ENCODE results near the gene CDR2L. TPM values are rescaled to one million over a fixed set of nuclear protein-coding genes. Genes with fewer than 3 reads are reported as not detected.

CDR2L gene
- total RNA-seq, 1 donor from 2014 or later = 22.8 TPM

GRCh38 chr17:74945543-74945942 is 41.9 kb upstream of the CDR2L start:
- Mint-ChIP-seq H3K4me1 (peaks cover 5% of the 10 kb centered on the region), H3K27me3 (ENCODE audit: low read depth) (peaks cover 60% of the 10 kb centered on the region), H3K27ac (no peak overlapping the region), H3K36me3 (no peaks in the 10 kb centered on the region), H3K4me3 (no peak overlapping the region), H3K9me3 (no peaks in the 10 kb centered on the region)
- no peak for DNase-seq (ENCODE audit: low spot score in 2 of 2, unreplicated experiment in 2 of 2)
- TF ChIP-seq CTCF (IDR thresholded peaks at IDR 0.05; ENCODE audit: unreplicated experiment) = no peak

- peaks cover 52% of the 10 kb centered on the region for H3K27me3 Mint-ChIP-seq (ENCODE audit: low read depth)
- no peak overlapping the region for H3K4me3 Mint-ChIP-seq
Measured at GRCh38 chr17:74946641-74947040, 40.8 kb upstream of the CDR2L start.

GRCh38 chr17:74947041-74947754 is 40.2 kb upstream of the CDR2L start:
- Mint-ChIP-seq H3K4me1 (peaks cover 5% of the 10 kb centered on the region), H3K27me3 (ENCODE audit: low read depth) (peaks cover 47% of the 10 kb centered on the region), H3K9me3 (no peaks in the 10 kb centered on the region), H3K4me3 (no peak overlapping the region), H3K27ac (no peak overlapping the region), H3K36me3 (no peaks in the 10 kb centered on the region)
- no peak for TF ChIP-seq CTCF (IDR thresholded peaks at IDR 0.05; ENCODE audit: unreplicated experiment)
- no peak for DNase-seq (ENCODE audit: low spot score in 2 of 2, unreplicated experiment in 2 of 2)

More at GRCh38 chr17:74946641-74947040, 40.8 kb upstream of the CDR2L start:
- no peak overlapping the region for H3K27ac Mint-ChIP-seq
- H3K4me1 Mint-ChIP-seq = peaks cover 5% of the 10 kb centered on the region
- H3K9me3 Mint-ChIP-seq = no peaks in the 10 kb centered on the region
- no peak for DNase-seq (ENCODE audit: low spot score in 2 of 2, unreplicated experiment in 2 of 2)
- TF ChIP-seq CTCF (IDR thresholded peaks at IDR 0.05; ENCODE audit: unreplicated experiment) = no peak
- no peaks in the 10 kb centered on the region for H3K36me3 Mint-ChIP-seq

GRCh38 chr17:74949455-74950115 is 37.8 kb upstream of the CDR2L start:
- no peak for DNase-seq (ENCODE audit: low spot score in 2 of 2, unreplicated experiment in 2 of 2)
- Mint-ChIP-seq H3K36me3 (no peaks in the 10 kb centered on the region), H3K9me3 (no peaks in the 10 kb centered on the region), H3K27ac (no peak overlapping the region), H3K4me3 (no peak overlapping the region), H3K4me1 (peaks cover 5% of the 10 kb centered on the region), H3K27me3 (ENCODE audit: low read depth) (peaks cover 23% of the 10 kb centered on the region)
- no peak for TF ChIP-seq CTCF (IDR thresholded peaks at IDR 0.05; ENCODE audit: unreplicated experiment)

GRCh38 chr17:74950207-74950606 is 37.2 kb upstream of the CDR2L start:
- H3K36me3 Mint-ChIP-seq = peaks cover 5% of the 10 kb centered on the region
- TF ChIP-seq CTCF (IDR thresholded peaks at IDR 0.05; ENCODE audit: unreplicated experiment) = no peak
- no peak overlapping the region for H3K4me3 Mint-ChIP-seq
- no peak for DNase-seq (ENCODE audit: low spot score in 2 of 2, unreplicated experiment in 2 of 2)
- peaks cover 19% of the 10 kb centered on the region for H3K27me3 Mint-ChIP-seq (ENCODE audit: low read depth)
- no peak overlapping the region for H3K27ac Mint-ChIP-seq
- H3K9me3 Mint-ChIP-seq = no peaks in the 10 kb centered on the region
- peaks cover 5% of the 10 kb centered on the region for H3K4me1 Mint-ChIP-seq
